Measurements from ENCODE around the gene JUND. TPM values are rescaled to one million over a fixed set of nuclear protein-coding genes. Genes with fewer than 3 reads are reported as not detected.

JUND gene
- total RNA-seq, 1 donor from 2014 or later = 107 TPM

- ATAC-seq (ENCODE audit: poor library complexity) (peak; percentile 75), DNase-seq (peak; percentile 92)
- intact Hi-C loops (cut with DNase I) = no loop called here
These were observed 11.6 kb upstream of the JUND start for GRCh38 chr19:18292810-18293641.

GRCh38 chr19:18292462-18292809 is 11.0 kb upstream of the JUND start:
- intact Hi-C loops (cut with DNase I) = no loop called here
- ATAC-seq (ENCODE audit: poor library complexity) = no peak
- no peak for DNase-seq

GRCh38 chr19:18291590-18292461 is 10.4 kb upstream of the JUND start:
- DNase-seq (peak; percentile 90), ATAC-seq (ENCODE audit: poor library complexity) (peak; percentile 87)
- intact Hi-C loops (cut with DNase I) = no loop called here

- intact Hi-C loops (cut with DNase I) = no loop called here
- no peak for ATAC-seq (ENCODE audit: poor library complexity)
- DNase-seq = no peak
These were observed 9.7 kb upstream of the JUND start for GRCh38 chr19:18291019-18291524.

- DNase-seq = peak; percentile 62
- no peak for ATAC-seq (ENCODE audit: poor library complexity)
- intact Hi-C loops (cut with DNase I) = no loop called here
These were observed 9.0 kb upstream of the JUND start for GRCh38 chr19:18290302-18291018.

- DNase-seq (no peak), ATAC-seq (ENCODE audit: poor library complexity) (no peak)
- intact Hi-C loops (cut with DNase I) = no loop called here
These were observed 8.3 kb upstream of the JUND start for GRCh38 chr19:18289471-18290301.

GRCh38 chr19:18287836-18288772 is 6.7 kb upstream of the JUND start:
- no peak for ATAC-seq (ENCODE audit: poor library complexity)
- intact Hi-C loops (cut with DNase I) = no loop called here
- DNase-seq = no peak

GRCh38 chr19:18286973-18287635 is 5.7 kb upstream of the JUND start:
- intact Hi-C loops (cut with DNase I) = no loop called here
- no peak for DNase-seq
- ATAC-seq (ENCODE audit: poor library complexity) = no peak

GRCh38 chr19:18284712-18285360 is 3.4 kb upstream of the JUND start:
- no peak for ATAC-seq (ENCODE audit: poor library complexity)
- intact Hi-C loops (cut with DNase I) = no loop called here
- DNase-seq = no peak

- ATAC-seq (ENCODE audit: poor library complexity) (no peak), DNase-seq (no peak)
- intact Hi-C loops (cut with DNase I) = no loop called here
These were observed 1.9 kb upstream of the JUND start for GRCh38 chr19:18283338-18283737.

- ATAC-seq (ENCODE audit: poor library complexity) = no peak
- intact Hi-C loops (cut with DNase I) = no loop called here
- DNase-seq = no peak
These were observed 1.3 kb upstream of the JUND start for GRCh38 chr19:18282788-18283141.

GRCh38 chr19:18282021-18282787 is 782 bp upstream of the JUND start:
- ATAC-seq (ENCODE audit: poor library complexity) = peak; percentile 3
- intact Hi-C loops (cut with DNase I) = no loop called here
- DNase-seq = peak; percentile 72

- intact Hi-C loops (cut with DNase I) = loop anchor here (1.0 kb wide), 1 partner anchor 43 kb away; the partner anchor contains the start of gene LSM4
- DNase-seq = peak; percentile 89
- peak; percentile 56 for ATAC-seq (ENCODE audit: poor library complexity)
These were observed 958 bp downstream of the JUND start for GRCh38 chr19:18280247-18281081.

- intact Hi-C loops (cut with DNase I) = loop anchor here (5.0 kb wide), 1 partner anchor 133 kb away; no protein-coding TSS in a partner anchor
- DNase-seq (peak; percentile 93), ATAC-seq (ENCODE audit: poor library complexity) (peak; percentile 77)
These were observed 1.7 kb downstream of the JUND start for GRCh38 chr19:18279516-18280246.
